ENCODE results near the gene MICA.
A peak's percentile ranks its signal among the peaks of the same experiment; 100 is the strongest.
"Not testable (repeated sequence)": the region's sequence is repeated elsewhere in the genome, so short reads cannot be mapped to it uniquely, and the experiment has no call there.

The MICA gene

GRCh38 chr6:31396422-31397152 is 6.8 kb upstream of the MICA start:
- no peaks in the 10 kb centered on the region for H3K27me3 ChIP-seq (ENCODE audit: control insufficient read depth, insufficient read depth, low read length)
- WGBS (ENCODE audit: insufficient coverage, insufficient read length), result no CpG with 5 or more reads among the region's 11 CpGs
- H3K9me3 ChIP-seq (ENCODE audit: control insufficient read depth, insufficient read depth, low read length), result no peaks in the 10 kb centered on the region
- H3K4me3 ChIP-seq (ENCODE audit: low read length), result no peak overlapping the region
- peak; percentile 43 for DNase-seq (ENCODE audit: low read depth, low spot score)
- H3K27ac ChIP-seq (ENCODE audit: low read length), result no peak overlapping the region
- H3K4me1 ChIP-seq (ENCODE audit: control insufficient read depth, insufficient read depth, low read length), result no peaks in the 10 kb centered on the region
- H3K36me3 ChIP-seq (ENCODE audit: control insufficient read depth, insufficient read depth, low read length), result no peaks in the 10 kb centered on the region

- H3K27ac ChIP-seq (ENCODE audit: low read length); DNase-seq (ENCODE audit: low read depth, low spot score); H3K9me3 ChIP-seq (ENCODE audit: control insufficient read depth, insufficient read depth, low read length); H3K27me3 ChIP-seq (ENCODE audit: control insufficient read depth, insufficient read depth, low read length); H3K4me3 ChIP-seq (ENCODE audit: low read length); H3K4me1 ChIP-seq (ENCODE audit: control insufficient read depth, insufficient read depth, low read length); H3K36me3 ChIP-seq (ENCODE audit: control insufficient read depth, insufficient read depth, low read length): not testable (repeated sequence)
- WGBS (ENCODE audit: insufficient coverage, insufficient read length), result no CpG with 5 or more reads among the region's 8 CpGs
Measured at GRCh38 chr6:31397153-31397499, 6.3 kb upstream of the MICA start.

DNA sequence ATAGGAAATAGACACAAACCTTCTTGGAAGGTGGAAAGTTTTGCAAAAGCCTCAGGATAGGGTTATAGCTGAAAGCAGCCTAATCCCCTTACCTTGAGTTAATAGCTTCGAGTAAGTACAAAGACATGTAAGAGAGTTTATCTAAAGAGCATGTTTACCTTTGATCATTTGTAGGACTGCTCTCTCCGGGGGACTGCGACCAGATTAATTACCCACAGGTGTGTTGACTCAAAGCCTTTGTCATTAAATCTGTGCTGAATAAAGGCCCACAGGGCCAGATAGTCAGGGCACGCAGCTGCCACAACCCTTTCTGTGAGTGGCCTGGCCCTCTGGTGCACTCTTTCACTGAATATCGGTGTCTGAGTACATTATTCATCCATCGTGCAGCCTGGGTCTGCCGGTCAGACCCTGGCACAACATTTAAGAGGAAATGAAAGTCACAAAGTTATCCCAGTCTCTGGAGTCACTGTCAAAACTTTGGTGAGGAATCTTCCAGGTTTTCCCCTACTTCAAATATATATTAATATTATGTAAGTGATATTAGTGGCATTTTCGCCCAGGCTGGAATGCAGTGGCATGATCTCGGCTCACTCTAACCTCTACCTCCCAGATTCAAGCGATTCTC is 5.4 kb upstream of the MICA start:
- no peaks in the 10 kb centered on the region for H3K9me3 ChIP-seq (ENCODE audit: control insufficient read depth, insufficient read depth, low read length)
- no peak for DNase-seq (ENCODE audit: low read depth, low spot score)
- no CpG with 5 or more reads among the region's 10 CpGs for WGBS (ENCODE audit: insufficient coverage, insufficient read length)
- H3K4me3 ChIP-seq (ENCODE audit: low read length), result no peak overlapping the region
- no peaks in the 10 kb centered on the region for H3K36me3 ChIP-seq (ENCODE audit: control insufficient read depth, insufficient read depth, low read length)
- H3K27me3 ChIP-seq (ENCODE audit: control insufficient read depth, insufficient read depth, low read length), result no peaks in the 10 kb centered on the region; the same call in 1 of the 2 replicates
- H3K27ac ChIP-seq (ENCODE audit: low read length), result no peak overlapping the region
- 0 out of 2 replicates have a peak, but pooled peaks cover 1% of the 10 kb centered on the region for H3K4me1 ChIP-seq (ENCODE audit: control insufficient read depth, insufficient read depth, low read length)

DNA sequence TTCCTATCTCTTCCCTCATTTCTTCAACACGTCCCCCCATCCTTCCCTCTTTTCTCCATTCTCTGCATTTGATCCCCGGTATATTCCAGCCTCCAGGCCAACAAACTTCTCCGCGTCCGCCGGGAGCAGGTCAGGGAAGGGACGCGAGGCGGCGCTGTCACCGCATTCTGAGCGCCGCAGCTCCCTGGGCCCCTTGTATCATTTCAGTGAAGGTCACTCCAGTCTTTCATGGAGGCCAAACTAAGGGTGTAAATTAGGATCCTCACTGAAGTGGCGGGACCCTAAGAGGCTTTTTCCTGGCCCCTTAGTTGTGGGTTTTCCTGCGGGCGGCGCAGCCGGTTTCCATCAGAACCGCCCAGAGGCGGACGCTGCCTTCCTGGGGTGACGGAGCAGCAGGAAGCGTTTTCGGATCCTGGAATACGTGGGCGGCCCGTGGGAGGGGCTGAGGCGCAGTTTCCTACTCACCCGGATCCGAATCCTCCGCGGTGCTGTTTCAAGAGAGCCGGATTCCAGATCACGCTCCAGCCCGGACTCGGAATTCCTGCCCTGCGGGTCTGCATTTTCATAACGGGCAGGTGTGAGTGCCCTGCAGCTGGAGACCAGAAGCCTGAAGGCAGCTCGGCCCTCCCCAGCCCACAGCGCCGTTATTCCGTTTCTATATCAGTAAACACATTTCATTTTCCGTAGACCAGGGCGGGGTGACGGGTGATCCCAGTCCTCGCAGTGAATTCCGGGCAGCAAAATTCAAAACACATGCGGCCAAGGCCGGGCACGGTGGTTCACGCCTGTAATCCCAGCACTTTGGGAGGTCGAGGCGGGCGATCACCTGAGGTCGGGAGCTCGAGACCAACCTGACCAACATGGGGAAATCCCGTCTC is 3.6 kb upstream of the MICA start:
- no peaks in the 10 kb centered on the region; the same call in 1 of the 2 replicates for H3K27me3 ChIP-seq (ENCODE audit: control insufficient read depth, insufficient read depth, low read length)
- DNase-seq (ENCODE audit: low read depth, low spot score), result peak; percentile 45
- no peak overlapping the region for H3K27ac ChIP-seq (ENCODE audit: low read length)
- H3K36me3 ChIP-seq (ENCODE audit: control insufficient read depth, insufficient read depth, low read length), result no peaks in the 10 kb centered on the region
- peak overlapping the region; percentile 51 for H3K4me3 ChIP-seq (ENCODE audit: low read length)
- 100% methylated on average over 2 of the region's 57 CpGs for WGBS (ENCODE audit: insufficient coverage, insufficient read length)
- 0 out of 2 replicates have a peak, but pooled peaks cover 1% of the 10 kb centered on the region for H3K4me1 ChIP-seq (ENCODE audit: control insufficient read depth, insufficient read depth, low read length)
- H3K9me3 ChIP-seq (ENCODE audit: control insufficient read depth, insufficient read depth, low read length), result no peaks in the 10 kb centered on the region

DNA sequence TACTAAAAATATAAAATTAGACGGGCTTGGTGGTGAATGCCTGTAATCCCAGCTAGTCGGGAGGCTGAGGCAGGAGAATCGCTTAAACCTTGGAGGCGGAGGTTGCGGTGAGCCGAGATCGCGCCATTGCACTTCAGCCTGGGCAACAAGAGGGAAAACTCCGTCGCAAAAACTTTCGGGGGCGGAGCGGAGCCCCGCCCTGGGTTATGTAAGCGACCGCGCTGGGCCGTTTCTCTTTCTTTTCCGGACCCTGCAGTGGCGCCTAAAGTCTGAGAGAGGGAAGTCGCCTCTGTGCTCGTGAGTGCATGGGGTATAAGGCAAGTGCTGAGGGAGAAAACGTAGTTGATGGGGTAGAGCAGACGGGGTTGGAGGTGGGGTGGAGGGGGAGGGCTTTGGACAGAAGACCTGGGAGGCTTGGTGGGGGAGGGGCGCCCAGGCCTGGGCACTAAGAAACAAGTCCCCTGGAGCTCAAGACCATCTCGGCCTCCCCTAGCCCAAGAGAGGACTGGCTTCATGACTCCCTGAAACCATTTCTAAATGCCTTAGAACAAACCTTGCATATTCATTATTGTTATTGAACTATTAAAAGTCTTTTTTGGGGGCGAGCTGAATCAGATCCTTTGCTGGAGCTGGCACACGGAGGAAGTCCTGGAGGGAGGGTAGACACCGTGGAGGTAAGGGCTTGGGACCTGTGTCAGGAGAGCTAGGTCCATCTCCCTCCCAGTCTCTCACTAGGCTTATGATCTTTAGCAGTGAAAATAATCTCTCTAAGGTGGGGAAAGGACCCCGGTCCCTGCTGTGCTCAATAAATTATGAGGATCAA is 2.7 kb upstream of the MICA start:
- no peaks in the 10 kb centered on the region for H3K9me3 ChIP-seq (ENCODE audit: control insufficient read depth, insufficient read depth, low read length)
- 0 out of 2 replicates have a peak, but pooled peaks cover 1% of the 10 kb centered on the region for H3K4me1 ChIP-seq (ENCODE audit: control insufficient read depth, insufficient read depth, low read length)
- no peaks in the 10 kb centered on the region; the same call in 1 of the 2 replicates for H3K27me3 ChIP-seq (ENCODE audit: control insufficient read depth, insufficient read depth, low read length)
- H3K4me3 ChIP-seq (ENCODE audit: low read length), result peak overlapping the region; percentile 51; the same call in 1 of the 2 replicates
- no peaks in the 10 kb centered on the region for H3K36me3 ChIP-seq (ENCODE audit: control insufficient read depth, insufficient read depth, low read length)
- no peak overlapping the region for H3K27ac ChIP-seq (ENCODE audit: low read length)
- no CpG with 5 or more reads among the region's 30 CpGs for WGBS (ENCODE audit: insufficient coverage, insufficient read length)
- DNase-seq (ENCODE audit: low read depth, low spot score), result no peak

GRCh38 chr6:31401403-31401802 is 2.0 kb upstream of the MICA start:
- Histone ChIP-seq H3K27ac (ENCODE audit: low read length) (no peak overlapping the region), H3K36me3 (ENCODE audit: control insufficient read depth, insufficient read depth, low read length) (no peaks in the 10 kb centered on the region), H3K4me3 (ENCODE audit: low read length) (no peak overlapping the region), H3K9me3 (ENCODE audit: control insufficient read depth, insufficient read depth, low read length) (no peaks in the 10 kb centered on the region), H3K27me3 (ENCODE audit: control insufficient read depth, insufficient read depth, low read length) (no peaks in the 10 kb centered on the region; the same call in 1 of the 2 replicates), H3K4me1 (ENCODE audit: control insufficient read depth, insufficient read depth, low read length) (0 out of 2 replicates have a peak, but pooled peaks cover 1% of the 10 kb centered on the region)
- WGBS (ENCODE audit: insufficient coverage, insufficient read length), result no CpG with 5 or more reads among the region's 4 CpGs
- no peak for DNase-seq (ENCODE audit: low read depth, low spot score)

- Histone ChIP-seq H3K36me3 (ENCODE audit: control insufficient read depth, insufficient read depth, low read length) (no peaks in the 10 kb centered on the region), H3K9me3 (ENCODE audit: control insufficient read depth, insufficient read depth, low read length) (no peaks in the 10 kb centered on the region), H3K4me3 (ENCODE audit: low read length) (peak overlapping the region; percentile 2; the same call in 1 of the 2 replicates), H3K4me1 (ENCODE audit: control insufficient read depth, insufficient read depth, low read length) (0 out of 2 replicates have a peak, but pooled peaks cover 1% of the 10 kb centered on the region), H3K27ac (ENCODE audit: low read length) (no peak overlapping the region), H3K27me3 (ENCODE audit: control insufficient read depth, insufficient read depth, low read length) (no peaks in the 10 kb centered on the region; the same call in 1 of the 2 replicates)
- no peak for DNase-seq (ENCODE audit: low read depth, low spot score)
- WGBS (ENCODE audit: insufficient coverage, insufficient read length), result no CpG with 5 or more reads among the region's 27 CpGs
Measured at GRCh38 chr6:31402324-31403282, 792 bp upstream of the MICA start.

- H3K4me3 ChIP-seq (ENCODE audit: low read length), result peak overlapping the region; percentile 85; the same call in 1 of the 2 replicates
- no CpG with 5 or more reads among the region's 13 CpGs for WGBS (ENCODE audit: insufficient coverage, insufficient read length)
- H3K4me1 ChIP-seq (ENCODE audit: control insufficient read depth, insufficient read depth, low read length); H3K27me3 ChIP-seq (ENCODE audit: control insufficient read depth, insufficient read depth, low read length); DNase-seq (ENCODE audit: low read depth, low spot score); H3K9me3 ChIP-seq (ENCODE audit: control insufficient read depth, insufficient read depth, low read length); H3K36me3 ChIP-seq (ENCODE audit: control insufficient read depth, insufficient read depth, low read length); H3K27ac ChIP-seq (ENCODE audit: low read length): not testable (repeated sequence)
Measured at GRCh38 chr6:31404061-31404364, 618 bp downstream of the MICA start.

DNA sequence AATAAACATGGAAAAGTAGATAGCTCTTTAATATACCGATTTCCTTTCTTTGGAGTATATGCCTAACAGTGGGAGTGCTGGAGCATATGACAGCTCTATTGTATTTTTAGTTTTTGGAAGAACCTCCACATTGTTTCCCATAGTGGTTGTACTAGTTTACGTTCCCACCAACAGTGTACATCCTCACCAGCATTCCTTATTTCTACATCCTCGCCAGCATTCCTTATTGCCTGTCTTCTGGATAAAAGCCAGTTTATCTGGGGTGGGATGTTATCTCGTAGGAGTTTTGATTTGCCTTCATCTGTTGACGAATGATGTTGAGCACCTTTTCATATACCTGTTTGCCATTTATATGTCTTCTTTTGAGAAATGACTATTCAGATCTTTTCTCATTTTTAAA is 2.6 kb downstream of the MICA start:
- Histone ChIP-seq H3K27ac (ENCODE audit: low read length) (no peak overlapping the region), H3K9me3 (ENCODE audit: control insufficient read depth, insufficient read depth, low read length) (no peaks in the 10 kb centered on the region), H3K27me3 (ENCODE audit: control insufficient read depth, insufficient read depth, low read length) (no peaks in the 10 kb centered on the region; the same call in 1 of the 2 replicates), H3K36me3 (ENCODE audit: control insufficient read depth, insufficient read depth, low read length) (0 out of 2 replicates have a peak, but pooled peaks cover 2% of the 10 kb centered on the region), H3K4me3 (ENCODE audit: low read length) (no peak overlapping the region), H3K4me1 (ENCODE audit: control insufficient read depth, insufficient read depth, low read length) (0 out of 2 replicates have a peak, but pooled peaks cover 1% of the 10 kb centered on the region)
- no CpG with 5 or more reads among the region's 5 CpGs for WGBS (ENCODE audit: insufficient coverage, insufficient read length)
- no peak for DNase-seq (ENCODE audit: low read depth, low spot score)
